Bronchial epithelial cell (primary cell): ENCODE data around the gene R3HDM2. TPM values are rescaled to one million over a fixed set of nuclear protein-coding genes. Genes with fewer than 3 reads are reported as not detected.

ENCODE experiments used
- DNase-seq: peaks from one replicate; pipeline ENCODE4 v3.0.0-alpha.2; 2010; ENCODE audit warnings: low read depth
- FAIRE-seq: peaks from 2 replicates; lab custom pipeline; 2011; peaks lifted over from hg19 to GRCh38; lab: Jason Lieb, UNC
- H3K27me3 ChIP-seq: 2 replicates; pipeline ENCODE4 v1.5.1; 2011; ENCODE audit warnings: low read length; ENCODE audit not compliant: control insufficient read depth, insufficient read depth
- H3K36me3 ChIP-seq: 2 replicates; pipeline ENCODE4 v1.5.1; 2011; ENCODE audit warnings: low read length; ENCODE audit not compliant: control insufficient read depth, insufficient read depth
- H3K4me3 ChIP-seq: 2 replicates; pipeline ENCODE4 v1.5.1; 2011; ENCODE audit warnings: mild to moderate bottlenecking, low read depth, low read length, control low read depth
- CTCF ChIP-seq: IDR thresholded peaks from 2 replicates; pipeline ENCODE4 v1.5.1; 2011; ENCODE audit warnings: mild to moderate bottlenecking, moderate library complexity, low read length, control low read depth, inconsistent platforms; ENCODE audit not compliant: insufficient read depth, severe bottlenecking
- total RNA-seq: library from RNA; depleted of rRNA; stranded (reverse); fragments of >200 nt; gene quantifications from 2 replicates; pipeline ENCODE4 v1.2.1, GENCODE V29; 2014

Gene R3HDM2
- total RNA-seq, 1 donor from 2014 or later: 5.5 TPM

GRCh38 chr12:57388425-57388824 is 42.4 kb downstream of the R3HDM2 start:
- TF ChIP-seq CTCF: no peak
- H3K4me3 ChIP-seq: no peak overlapping the region
- no peak for DNase-seq
- no peaks in the 10 kb centered on the region for H3K27me3 ChIP-seq
- peaks cover 1% of the 10 kb centered on the region for H3K36me3 ChIP-seq
- no peak for FAIRE-seq

GRCh38 chr12:57386187-57386720 is 44.6 kb downstream of the R3HDM2 start:
- Histone ChIP-seq H3K4me3 (no peak overlapping the region), H3K27me3 (no peaks in the 10 kb centered on the region), H3K36me3 (no peaks in the 10 kb centered on the region)
- no peak for TF ChIP-seq CTCF
- FAIRE-seq: no peak
- DNase-seq: no peak

GRCh38 chr12:57385586-57385985 is 45.3 kb downstream of the R3HDM2 start:
- no peaks in the 10 kb centered on the region for H3K36me3 ChIP-seq
- no peak for TF ChIP-seq CTCF
- no peaks in the 10 kb centered on the region for H3K27me3 ChIP-seq
- DNase-seq (no peak), FAIRE-seq (no peak)
- H3K4me3 ChIP-seq: no peak overlapping the region

- Histone ChIP-seq H3K4me3 (no peak overlapping the region), H3K27me3 (no peaks in the 10 kb centered on the region), H3K36me3 (no peaks in the 10 kb centered on the region)
- DNase-seq (no peak), FAIRE-seq (no peak)
- no peak for TF ChIP-seq CTCF
These were observed 46.4 kb downstream of the R3HDM2 start for GRCh38 chr12:57384478-57384877.

- H3K27me3 ChIP-seq: no peaks in the 10 kb centered on the region
- TF ChIP-seq CTCF: no peak
- FAIRE-seq (no peak), DNase-seq (no peak)
- no peak overlapping the region for H3K4me3 ChIP-seq
- no peaks in the 10 kb centered on the region for H3K36me3 ChIP-seq
These were observed 49.1 kb downstream of the R3HDM2 start for GRCh38 chr12:57381693-57382220.

- Histone ChIP-seq H3K4me3 (no peak overlapping the region), H3K36me3 (no peaks in the 10 kb centered on the region), H3K27me3 (no peaks in the 10 kb centered on the region)
- DNase-seq (no peak), FAIRE-seq (no peak)
- no peak for TF ChIP-seq CTCF
These were observed 50.5 kb downstream of the R3HDM2 start for GRCh38 chr12:57380300-57380699.
